Inflammatory macrophage treated with lipopolysaccharide for 4 hours (primary cell): ENCODE measurements around the gene NAA80.
A peak's percentile ranks its signal among the peaks of the same experiment; 100 is the strongest.
"Not testable (repeated sequence)": the region's sequence is repeated elsewhere in the genome, so short reads cannot be mapped to it uniquely, and the experiment has no call there.

ENCODE experiments used
- DNase-seq: peaks from one replicate; pipeline ENCODE4 v3.0.0-alpha.2; 2020

NAA80 gene

DNA sequence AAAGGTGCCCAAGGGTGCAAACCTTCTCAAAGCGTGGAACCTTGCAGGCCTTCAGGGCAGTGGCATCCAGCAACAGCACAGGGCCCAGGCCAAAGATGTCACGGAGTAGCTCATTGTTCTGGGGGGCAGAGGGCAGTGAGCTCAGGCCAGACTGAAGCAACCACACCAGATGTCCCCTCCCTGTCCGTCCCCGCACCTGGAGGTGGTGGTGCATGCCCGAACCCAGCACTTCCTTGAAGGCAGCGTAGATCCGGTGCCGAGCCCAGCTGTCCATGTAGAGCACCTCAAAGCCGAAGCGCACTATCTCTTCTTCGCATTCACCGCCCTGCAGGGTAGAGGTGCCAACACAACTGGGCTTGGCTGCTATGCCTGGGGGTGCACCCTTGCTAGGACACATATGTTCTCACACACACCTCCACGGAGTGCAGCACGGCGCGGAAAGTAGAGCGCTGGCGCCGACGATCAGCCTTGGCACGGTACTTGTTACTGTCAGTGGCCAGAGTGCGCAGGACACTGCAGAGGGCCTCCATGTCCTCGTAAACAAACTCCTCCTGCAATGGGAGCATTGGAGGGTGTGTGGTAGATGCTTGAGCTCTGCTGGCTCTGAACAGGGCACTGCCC, 10.7 kb downstream of the NAA80 start:
- DNase-seq = no peak

GRCh38 chr3:50287262-50287661, 11.9 kb downstream of the NAA80 start:
- DNase-seq = no peak

DNA sequence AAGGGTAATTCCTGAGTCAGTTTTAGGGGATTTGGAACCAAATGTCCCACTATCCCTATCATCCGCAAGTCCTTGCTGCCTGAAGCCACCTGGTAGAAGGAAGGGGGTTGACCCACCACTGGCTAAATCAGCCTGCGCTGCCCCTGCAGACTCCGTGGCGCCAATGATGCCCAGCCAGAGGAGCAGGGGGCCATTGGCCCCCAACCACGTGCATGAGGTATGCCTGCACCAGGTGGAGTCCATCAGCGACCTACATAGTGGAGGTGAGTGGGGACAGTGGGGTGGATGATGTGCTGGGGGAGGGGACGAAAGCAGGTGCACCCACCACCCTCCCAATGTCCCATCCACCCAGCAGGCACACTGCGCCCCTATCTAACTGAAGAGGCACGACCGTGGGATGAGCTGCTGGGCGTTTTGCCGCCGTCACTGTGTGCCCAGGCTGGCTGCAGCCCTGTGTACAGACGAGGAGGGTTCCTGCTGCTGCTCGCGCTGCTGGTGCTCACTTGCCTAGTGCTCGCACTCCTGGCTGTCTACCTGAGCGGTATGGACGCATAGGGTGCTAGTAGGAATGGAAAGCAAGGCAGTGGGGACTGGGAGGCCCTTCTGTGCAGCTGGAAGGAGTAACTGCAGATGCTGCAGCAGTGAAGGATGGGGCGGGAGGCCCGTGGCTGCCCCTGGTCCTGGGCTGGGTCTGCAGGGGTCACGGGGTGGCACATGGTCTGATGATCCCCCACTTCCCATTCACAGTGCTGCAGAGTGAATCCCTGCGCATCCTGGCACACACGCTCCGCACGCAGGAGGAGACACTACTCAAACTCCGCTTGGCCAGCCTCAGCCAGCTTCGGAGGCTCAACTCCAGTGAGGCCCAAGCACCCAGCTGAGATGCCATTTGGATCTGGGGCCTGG, 12.6 kb downstream of the NAA80 start:
- DNase-seq = no peak

- DNase-seq = not testable (repeated sequence)
These were observed 15.1 kb downstream of the NAA80 start for GRCh38 chr3:50284121-50284520.

DNA sequence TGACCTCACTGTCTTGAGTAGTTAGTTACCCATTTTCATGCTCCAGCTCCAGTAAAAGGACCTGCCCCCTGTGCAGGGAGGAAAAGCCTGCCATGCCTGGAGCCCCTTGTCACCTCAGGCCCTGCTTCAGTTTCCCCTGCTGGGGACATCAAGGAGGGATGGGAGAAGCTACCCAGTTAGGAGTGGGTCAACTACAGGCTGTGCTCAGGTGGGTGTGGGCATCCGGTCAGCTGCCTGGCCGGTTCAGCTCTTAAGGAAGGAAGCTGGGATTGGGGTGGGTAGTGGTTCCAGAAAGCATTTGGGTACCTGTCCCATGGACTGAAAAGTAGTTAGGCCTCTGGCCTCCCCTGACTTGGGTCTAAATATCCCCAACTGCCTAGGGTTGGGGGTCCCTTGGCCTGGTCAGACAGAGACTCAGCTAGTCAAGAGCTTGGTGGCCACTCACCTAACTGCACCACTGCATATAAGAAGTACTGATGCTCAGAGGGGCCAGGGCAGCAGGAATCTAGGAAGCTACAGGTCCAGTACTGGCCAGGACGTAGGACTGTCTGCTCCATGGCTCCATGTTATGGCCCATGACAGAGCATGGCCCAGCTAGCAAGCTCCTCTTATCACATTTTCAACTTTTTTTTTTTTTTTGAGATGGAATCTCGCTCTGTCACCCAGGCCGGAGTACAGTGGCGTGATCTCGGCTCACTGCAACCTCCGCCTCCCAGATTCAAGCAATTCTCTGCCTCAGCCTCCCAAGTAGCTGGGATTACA, 19.8 kb downstream of the NAA80 start:
- no peak for DNase-seq

DNA sequence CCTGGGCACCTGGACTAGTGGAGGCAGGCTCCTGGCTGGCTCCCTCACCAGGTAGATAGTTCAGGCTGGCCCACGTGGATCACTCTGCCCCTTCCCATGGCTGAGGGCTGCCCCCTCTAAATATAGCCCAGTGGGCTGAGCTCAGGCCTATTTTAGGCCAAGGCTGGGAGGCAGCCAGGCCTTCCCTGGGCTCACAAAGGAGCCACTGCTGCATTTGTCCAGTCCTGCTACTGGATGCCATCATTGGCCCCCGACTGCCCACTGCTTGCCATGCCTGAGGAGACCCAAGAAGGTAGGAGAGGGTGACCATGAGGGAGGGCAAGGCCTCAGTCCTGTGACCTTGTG, 20.4 kb downstream of the NAA80 start, which contains the start of gene LSMEM2:
LSMEM2 (plus strand) TSS at position 208 of the 345 bp plus-strand sequence; CDS start at position 235, 27 bp downstream.
- no peak for DNase-seq

DNA sequence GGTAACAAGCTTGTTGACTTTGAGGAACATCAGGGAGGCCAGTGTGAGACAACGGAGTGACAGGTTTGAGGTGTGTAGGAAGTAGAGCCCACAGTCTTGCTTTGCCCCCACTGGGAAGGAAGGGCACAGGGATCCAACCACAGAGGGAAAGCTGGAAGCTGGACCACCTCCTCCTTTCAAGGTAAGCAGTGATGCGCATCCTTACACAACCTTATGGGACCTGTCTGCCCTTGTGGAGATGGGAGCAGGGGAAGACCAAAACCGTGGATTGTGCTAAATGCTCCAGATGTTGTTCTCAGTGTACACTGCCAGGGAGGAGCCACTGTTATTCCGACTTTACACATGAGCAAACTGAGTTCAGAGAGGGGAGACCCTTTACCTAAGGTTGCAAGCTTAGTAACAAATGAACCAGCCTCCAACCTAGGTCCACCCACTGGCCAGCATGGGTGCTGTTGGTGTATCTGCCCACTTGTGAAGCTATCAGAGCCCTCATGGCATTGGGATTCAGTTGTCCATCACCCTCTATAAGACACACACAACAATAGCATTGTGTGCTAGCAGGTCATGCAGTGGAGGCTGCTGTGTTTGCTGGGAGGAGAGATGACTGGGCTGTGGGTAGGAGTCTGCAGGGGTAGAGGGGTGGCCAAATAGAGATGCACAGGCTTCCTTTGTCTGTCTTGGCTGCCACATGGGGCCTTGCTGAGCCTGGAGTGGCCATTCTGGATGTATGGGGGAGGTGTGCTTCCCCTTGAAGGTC, 20.9 kb downstream of the NAA80 start:
- DNase-seq = no peak

GRCh38 chr3:50276762-50277101, 22.5 kb downstream of the NAA80 start:
- no peak for DNase-seq

DNA sequence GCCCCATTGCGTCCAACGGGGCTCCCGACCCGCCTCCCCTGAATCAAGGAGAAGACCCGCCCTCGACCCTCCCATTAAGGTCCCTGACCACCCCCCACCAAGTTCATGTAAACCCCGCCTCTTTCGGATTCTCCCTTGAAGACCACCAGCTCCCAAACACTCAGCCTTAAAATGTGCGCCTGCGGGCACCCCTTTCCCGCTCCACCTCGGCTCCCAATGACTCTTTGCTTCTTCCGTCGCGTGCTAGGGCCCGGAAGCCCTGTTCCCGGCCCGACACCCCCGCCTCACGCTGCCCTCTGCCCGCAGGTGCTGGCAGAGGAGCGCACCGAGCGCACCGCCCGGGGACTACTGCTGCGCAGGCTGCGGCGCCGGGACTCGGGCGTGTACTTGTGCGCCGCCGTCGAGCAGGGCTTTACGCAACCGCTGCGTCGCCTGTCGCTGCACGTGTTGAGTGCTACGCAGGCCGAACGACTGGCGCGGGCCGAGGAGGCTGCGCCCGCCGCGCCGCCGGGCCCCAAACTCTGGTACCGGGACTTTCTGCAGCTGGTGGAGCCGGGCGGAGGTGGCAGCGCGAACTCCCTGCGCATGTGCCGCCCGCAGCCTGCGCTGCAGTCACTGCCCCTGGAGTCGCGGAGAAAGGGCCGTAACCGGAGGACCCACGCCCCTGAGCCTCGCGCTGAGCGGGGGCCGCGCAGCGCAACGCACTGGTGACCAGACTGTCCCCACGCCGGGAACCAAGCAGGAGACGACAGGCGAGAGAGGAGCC, 23.0 kb downstream of the NAA80 start:
- peak; percentile 16 for DNase-seq

- DNase-seq = no peak
These were observed 23.8 kb downstream of the NAA80 start for GRCh38 chr3:50275141-50275995.

DNA sequence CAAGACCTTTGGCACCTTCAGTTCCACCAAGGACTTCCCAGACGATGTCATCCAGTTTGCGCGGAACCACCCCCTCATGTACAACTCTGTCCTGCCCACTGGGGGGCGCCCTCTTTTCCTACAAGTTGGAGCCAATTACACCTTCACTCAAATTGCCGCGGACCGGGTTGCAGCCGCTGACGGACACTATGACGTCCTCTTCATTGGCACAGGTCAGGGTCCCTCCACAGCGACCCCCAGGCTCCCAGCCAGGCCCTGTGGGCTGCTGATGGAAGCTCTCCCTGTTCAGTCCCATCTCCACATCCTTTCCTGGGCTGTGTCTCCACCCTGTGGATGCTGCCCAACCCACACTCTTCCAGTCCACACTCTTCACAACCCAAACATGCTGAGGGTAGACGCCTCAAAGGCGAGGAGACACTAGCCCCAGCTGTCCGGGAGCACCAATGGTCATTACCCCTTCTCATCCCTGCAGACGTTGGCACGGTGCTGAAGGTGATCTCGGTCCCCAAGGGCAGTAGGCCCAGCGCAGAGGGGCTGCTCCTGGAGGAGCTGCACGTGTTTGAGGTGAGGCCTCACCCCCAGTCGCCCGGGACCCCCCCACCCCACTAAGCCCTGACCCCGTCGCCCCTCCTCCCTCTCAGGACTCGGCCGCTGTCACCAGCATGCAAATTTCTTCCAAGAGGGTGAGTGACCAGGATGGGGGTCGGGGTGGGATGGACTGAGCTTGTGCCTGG, 24.7 kb downstream of the NAA80 start:
- peak; percentile 45 for DNase-seq

DNA sequence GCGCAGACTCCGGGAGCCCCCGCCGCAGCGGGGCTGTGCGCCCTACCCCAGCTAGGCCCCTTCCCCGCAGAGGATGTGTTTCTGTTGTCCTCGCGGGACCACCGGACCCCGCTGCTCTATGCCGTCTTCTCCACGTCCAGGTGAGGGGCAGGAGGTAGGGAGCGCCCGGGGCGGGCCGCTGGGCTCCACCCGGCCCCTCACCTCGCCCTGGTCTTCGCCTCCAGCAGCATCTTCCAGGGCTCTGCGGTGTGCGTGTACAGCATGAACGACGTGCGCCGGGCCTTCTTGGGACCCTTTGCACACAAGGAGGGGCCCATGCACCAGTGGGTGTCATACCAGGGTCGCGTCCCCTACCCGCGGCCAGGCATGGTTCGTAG, 25.5 kb downstream of the NAA80 start:
- no peak for DNase-seq

DNA sequence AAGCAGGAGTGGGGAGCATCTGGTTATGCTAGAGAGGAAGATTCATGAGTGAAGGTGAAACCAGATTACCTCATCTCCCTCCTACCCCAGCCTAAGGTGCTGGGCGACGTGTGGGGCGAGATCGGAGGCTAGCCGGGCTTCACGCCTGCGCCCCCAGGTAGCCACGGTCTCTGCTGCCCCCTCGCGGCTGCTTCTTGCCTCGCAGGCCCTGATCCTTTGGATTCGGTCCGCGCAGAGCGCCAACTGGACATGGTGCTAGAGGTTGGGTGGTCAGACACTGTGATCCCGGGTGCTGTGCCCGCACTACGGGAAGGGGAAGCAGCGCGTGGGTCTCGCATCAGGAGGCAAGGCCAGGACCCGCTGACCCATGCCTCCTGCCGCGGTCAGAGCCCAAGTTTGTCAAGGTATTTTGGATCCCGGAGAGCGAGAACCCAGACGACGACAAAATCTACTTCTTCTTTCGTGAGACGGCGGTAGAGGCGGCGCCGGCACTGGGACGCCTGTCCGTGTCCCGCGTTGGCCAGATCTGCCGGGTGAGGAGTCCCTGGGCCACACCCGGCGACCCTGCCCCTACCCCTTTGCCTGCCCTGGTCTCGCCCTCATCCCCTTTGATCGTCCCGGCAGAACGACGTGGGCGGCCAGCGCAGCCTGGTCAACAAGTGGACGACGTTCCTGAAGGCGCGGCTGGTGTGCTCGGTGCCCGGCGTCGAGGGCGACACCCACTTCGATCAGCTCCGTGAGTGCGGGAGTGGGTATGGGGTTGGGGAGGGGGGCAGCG, 26.1 kb downstream of the NAA80 start:
- peak; percentile 76 for DNase-seq

DNA sequence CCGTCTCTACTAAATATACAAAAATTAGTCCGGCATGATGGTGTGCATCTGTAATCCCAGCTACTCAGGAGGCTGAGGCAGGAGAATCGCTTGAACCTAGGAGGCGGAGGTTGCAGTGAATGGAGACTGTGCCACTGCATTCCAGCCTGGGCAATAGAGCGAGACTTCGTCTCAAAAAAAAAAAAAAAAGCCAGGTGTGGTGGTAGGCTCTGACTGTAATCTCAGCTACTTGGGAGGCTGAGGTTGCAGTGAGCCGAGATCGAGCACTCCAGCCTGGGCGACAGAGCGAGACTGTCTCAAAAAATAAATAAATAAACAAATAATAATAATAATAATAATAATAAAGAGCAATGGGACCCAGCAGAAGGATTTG, 26.7 kb downstream of the NAA80 start:
- not testable (repeated sequence) for DNase-seq

- DNase-seq = no peak
These were observed 27.8 kb downstream of the NAA80 start for GRCh38 chr3:50271314-50271936.

DNA sequence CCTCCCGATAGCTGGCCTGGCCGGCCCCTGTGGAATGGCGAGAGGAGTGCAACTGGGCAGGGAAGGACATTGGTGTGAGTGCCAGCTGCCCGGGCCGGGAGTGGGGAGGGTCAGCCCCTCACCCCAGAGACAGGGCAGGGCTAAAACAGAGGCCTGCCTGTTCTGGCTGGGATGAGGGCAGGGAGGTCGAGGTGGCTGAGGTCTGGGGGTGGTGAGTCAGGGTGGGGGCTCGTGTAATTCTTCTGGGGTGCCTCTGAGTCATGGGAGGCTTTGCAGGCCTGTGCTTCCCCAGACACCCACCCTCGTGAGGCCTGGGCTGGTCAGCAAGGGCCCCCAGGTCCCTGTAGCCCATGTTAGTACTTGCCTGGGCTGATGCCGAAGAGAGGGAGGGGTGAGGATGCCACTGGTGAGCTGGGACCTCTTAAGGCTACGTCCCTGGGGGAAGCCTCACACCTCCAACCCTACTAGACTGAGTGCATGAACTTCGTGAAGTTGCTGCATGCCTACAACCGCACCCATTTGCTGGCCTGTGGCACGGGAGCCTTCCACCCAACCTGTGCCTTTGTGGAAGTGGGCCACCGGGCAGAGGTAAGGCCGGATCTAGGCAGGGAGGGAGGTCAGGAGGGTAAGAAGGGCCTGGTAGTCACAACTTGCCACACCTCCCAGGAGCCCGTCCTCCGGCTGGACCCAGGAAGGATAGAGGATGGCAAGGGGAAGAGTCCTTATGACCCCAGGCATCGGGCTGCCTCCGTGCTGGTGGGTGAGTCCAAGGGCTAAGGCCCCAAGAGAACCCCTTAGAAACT, 28.6 kb downstream of the NAA80 start:
- no peak for DNase-seq

- no peak for DNase-seq
These were observed 29.2 kb downstream of the NAA80 start for GRCh38 chr3:50269977-50270413.

- no peak for DNase-seq
These were observed 29.7 kb downstream of the NAA80 start for GRCh38 chr3:50269460-50269859.
